Psoas muscle (tissue), 8 donors: ENCODE results near the gene CRISPLD2. TPM values are rescaled to one million over a fixed set of nuclear protein-coding genes. Genes with fewer than 3 reads are reported as not detected.

Experiments used
- ATAC-seq, 4 donors: fragments of 200-7000 bp; cut with Tn5 transposase; one replicate each; pipeline ENCODE4 v1.9.1; 2020; ENCODE audit warnings: moderate library complexity in 3 of 4, mild to moderate bottlenecking in 2 of 4
- DNase-seq, 2 donors: peaks; one replicate each; pipeline ENCODE4 v3.0.0-alpha.2; 2020
- H3K27ac ChIP-seq: fragments of 200-600 bp; one replicate; pipeline ENCODE4 v1.8.0; 2022
- H3K27me3 ChIP-seq, 3 donors: fragments of 200-600 bp in 1 of 3; one replicate each; pipeline versions ENCODE4 v1.6.1 to v1.8.0; 2013 to 2022; ENCODE audit warnings: low read length in 2 of 3, mild to moderate bottlenecking in 2 of 3, moderate library complexity in 1 of 3; ENCODE audit not compliant: insufficient read depth in 3 of 3
- H3K36me3 ChIP-seq, 2 donors: fragments of 200-600 bp in 1 of 2; one replicate each; pipeline versions ENCODE4 v1.6.1 to v1.8.0; 2013 to 2022; ENCODE audit warnings: low read depth in 1 of 2, mild to moderate bottlenecking in 1 of 2, moderate library complexity in 1 of 2; ENCODE audit not compliant: insufficient read depth in 1 of 2
- H3K4me1 ChIP-seq: fragments of 200-600 bp; one replicate; pipeline ENCODE4 v1.8.0; 2022
- H3K4me3 ChIP-seq: fragments of 200-600 bp; one replicate; pipeline ENCODE4 v1.8.0; 2022; ENCODE audit warnings: mild to moderate bottlenecking
- H3K9me3 ChIP-seq: fragments of 200-600 bp; one replicate; pipeline ENCODE4 v1.8.0; 2022
- WGBS, 3 donors: extraction: QIAGEN DNeasy Blood & Tissue Kit; methylation state at CpG; one replicate each; pipeline versions ENCODE4 v1.1.6 to v1.1.7; 2013; 5-methylcytosine and 5-hydroxymethylcytosine counted together
- intact Hi-C, 2 donors: fragments of 100-400 bp; cut with DNase I; formaldehyde crosslinking; loops; one replicate each; pipeline versions ENCODE4 v1.11.0 to v1.14.2; 2022
- polyA plus RNA-seq, 3 donors: library from polyadenylated mRNA; stranded (reverse); fragments of 200-250 nt; gene quantifications; one replicate each; pipeline ENCODE4 v1.2.3, GENCODE V29; 2013
- total RNA-seq, 4 donors: library from RNA; stranded (reverse); fragmentation: NEBNext Ultra II Directional in 2 of 4; extraction: Animal tissue kit (Norgen Biotek cat#: 25700) in 2 of 4; gene quantifications; one replicate each; pipeline versions ENCODE4 v1.2.1 to v1.2.4, GENCODE V29; 2021 to 2023
- TF ChIP-seq, protein P1 (sequence below): fragments of 200-600 bp; IDR thresholded peaks from one replicate; pipeline ENCODE4 v1.8.0; 2022; ENCODE audit warnings: antibody characterized with exemption
- donor health status: healthy with polysubstance abuse.
- donor health status: DM: no; HTN: no; CAD: no; lungs with moderate emphysema.
- donor health status: Bipolar disorder and iron deficiency.
- donor health status: healthy.
- donor health status: DM: yes; HTN: yes; CAD: no.
- donor health status: DM: no; HTN: no; CAD: no.
- donor health status: DM: no; HTN: no; CAD: no.
- donor health status: DM: yes; HTN: yes; CAD: no.

Gene CRISPLD2
- total and polyA plus RNA-seq, 7 donors: 7.1 to 28.6 (median 11.5) TPM

DNA sequence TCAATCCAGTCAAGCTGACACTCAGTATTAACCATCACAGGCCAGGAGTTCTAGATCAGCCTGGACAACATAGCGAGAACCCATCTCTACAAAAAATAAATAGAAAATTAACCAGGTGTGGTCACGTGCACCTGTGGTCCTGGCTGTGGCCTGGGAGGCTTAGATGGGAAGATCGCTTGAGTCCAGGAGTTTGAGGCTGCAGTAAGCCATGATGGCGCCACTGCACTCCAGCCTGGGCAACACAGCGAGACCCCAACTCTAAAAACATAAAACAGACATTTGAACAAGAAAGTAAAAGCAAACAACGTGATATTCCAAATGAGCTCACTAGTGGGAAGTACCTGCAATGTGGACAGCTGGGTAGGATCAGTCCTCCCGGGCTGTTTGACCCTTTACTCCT is 41.9 kb downstream of the CRISPLD2 start:
- Histone ChIP-seq H3K27me3 (peaks cover 0 to 5% (median 3%) of the 10 kb centered on the region in 3 donors), H3K4me3 (no peak overlapping the region), H3K27ac (no peak overlapping the region), H3K4me1 (no peaks in the 10 kb centered on the region), H3K9me3 (peaks cover 7% of the 10 kb centered on the region), H3K36me3 (no peaks in the 10 kb centered on the region)
- intact Hi-C loops: no loop called here
- 91 to 94% (median 93%) methylated on average over 7 of the region's 7 CpGs for WGBS, 3 donors
- ATAC-seq: no peak
- TF ChIP-seq, protein P1, sequence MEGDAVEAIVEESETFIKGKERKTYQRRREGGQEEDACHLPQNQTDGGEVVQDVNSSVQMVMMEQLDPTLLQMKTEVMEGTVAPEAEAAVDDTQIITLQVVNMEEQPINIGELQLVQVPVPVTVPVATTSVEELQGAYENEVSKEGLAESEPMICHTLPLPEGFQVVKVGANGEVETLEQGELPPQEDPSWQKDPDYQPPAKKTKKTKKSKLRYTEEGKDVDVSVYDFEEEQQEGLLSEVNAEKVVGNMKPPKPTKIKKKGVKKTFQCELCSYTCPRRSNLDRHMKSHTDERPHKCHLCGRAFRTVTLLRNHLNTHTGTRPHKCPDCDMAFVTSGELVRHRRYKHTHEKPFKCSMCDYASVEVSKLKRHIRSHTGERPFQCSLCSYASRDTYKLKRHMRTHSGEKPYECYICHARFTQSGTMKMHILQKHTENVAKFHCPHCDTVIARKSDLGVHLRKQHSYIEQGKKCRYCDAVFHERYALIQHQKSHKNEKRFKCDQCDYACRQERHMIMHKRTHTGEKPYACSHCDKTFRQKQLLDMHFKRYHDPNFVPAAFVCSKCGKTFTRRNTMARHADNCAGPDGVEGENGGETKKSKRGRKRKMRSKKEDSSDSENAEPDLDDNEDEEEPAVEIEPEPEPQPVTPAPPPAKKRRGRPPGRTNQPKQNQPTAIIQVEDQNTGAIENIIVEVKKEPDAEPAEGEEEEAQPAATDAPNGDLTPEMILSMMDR: no peak
- DNase-seq: no peak

DNA sequence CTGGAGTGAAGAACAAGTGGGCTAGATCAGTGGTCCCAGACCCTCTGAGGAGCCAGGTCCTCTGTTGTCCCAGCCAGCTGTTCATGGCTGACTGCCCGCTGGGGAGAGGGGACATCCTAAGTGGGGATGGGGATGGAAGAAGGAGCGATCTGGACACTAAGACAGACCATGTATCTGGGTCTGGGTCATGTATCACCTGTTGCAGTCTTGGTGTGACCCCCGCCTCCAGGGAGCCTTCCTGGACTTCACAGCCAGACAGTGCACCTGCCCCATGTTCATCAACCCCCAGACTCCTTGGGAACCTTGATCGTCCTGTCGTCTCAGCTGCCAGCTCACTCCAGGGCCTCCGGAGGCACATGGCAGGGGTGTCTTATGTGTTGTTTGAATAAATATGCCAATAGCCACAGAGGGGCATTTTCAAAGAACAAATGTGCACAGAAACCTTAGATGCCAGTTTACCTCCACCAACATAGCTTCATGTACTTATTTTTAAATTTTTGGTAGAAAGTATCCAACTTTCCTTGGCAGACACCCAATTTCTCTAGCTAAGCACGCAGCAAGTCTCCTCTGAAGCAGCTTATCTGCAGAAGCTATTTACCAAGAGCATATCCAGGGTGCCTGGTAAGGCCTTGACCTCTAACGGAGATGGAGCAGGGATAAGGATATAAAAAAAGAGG is 43.2 kb downstream of the CRISPLD2 start:
- Histone ChIP-seq H3K36me3 (no peaks in the 10 kb centered on the region), H3K4me1 (no peaks in the 10 kb centered on the region), H3K9me3 (peaks cover 7% of the 10 kb centered on the region), H3K27me3 (peaks cover 0 to 5% (median 3%) of the 10 kb centered on the region in 3 donors), H3K27ac (no peak overlapping the region), H3K4me3 (no peak overlapping the region)
- intact Hi-C loops: no loop called here
- 54 to 78% (median 63%) methylated on average over 8 of the region's 8 CpGs for WGBS, 3 donors
- TF ChIP-seq, protein P1: no peak
- DNase-seq (peak in 1 of 2 donors; percentile 28), ATAC-seq (no peak)

DNA sequence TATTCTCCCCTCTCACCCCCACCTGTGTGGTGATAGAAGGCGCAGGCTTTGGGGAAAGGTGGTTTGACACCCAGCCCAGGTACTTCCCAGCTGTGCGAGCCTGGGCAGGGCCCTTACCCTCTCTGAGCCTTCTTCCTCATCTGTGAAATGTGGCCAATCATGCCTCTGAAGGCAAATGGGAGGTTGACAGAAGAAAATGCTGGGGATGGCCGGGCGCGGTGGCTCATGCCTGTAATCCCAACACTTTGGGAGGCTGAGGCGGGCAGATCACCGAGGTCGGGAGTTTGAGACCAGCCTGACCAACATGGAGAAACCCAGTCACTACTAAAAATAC is 43.7 kb downstream of the CRISPLD2 start:
- ATAC-seq (no peak), DNase-seq (peak in 1 of 2 donors; percentile 40)
- peaks cover 0 to 5% (median 3%) of the 10 kb centered on the region in 3 donors for H3K27me3 ChIP-seq
- H3K9me3 ChIP-seq: peaks cover 7% of the 10 kb centered on the region
- no peak overlapping the region for H3K4me3 ChIP-seq
- H3K27ac ChIP-seq: no peak overlapping the region
- intact Hi-C loops: no loop called here
- TF ChIP-seq, protein P1: no peak
- no peaks in the 10 kb centered on the region for H3K4me1 ChIP-seq
- no peaks in the 10 kb centered on the region for H3K36me3 ChIP-seq
- 73 to 92% (median 84%) methylated on average over 8 of the region's 8 CpGs for WGBS, 3 donors

DNA sequence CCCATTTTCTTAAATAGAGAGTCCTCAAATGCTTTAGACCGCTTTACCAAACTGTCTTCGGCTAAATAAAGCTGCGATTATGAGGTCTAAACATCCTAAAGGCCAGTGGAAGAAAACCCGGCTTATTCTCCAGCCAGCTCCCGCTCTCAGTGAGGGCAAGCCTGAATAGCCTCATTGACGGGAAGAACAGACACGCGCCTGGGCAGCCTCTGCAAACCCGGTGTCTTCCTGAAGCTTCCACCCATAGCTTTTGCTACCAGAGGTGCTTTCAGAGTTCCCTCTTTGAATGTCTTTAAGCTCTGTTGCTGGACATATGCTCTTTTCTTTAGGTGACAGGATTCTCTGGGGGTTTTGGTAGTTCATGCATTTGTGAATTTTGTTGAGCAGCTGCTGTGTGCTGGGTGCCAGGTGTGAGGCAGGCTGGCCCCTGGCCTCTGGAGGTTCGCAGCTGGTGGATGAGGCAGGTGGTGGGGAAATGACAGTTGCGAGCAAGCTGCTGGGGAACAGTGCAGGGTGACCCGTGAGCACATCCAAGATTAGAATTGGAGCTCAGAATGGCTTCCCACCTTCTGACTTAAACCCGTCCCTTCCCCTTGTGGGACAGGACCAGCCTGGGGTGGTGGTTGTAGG is 44.7 kb downstream of the CRISPLD2 start:
- Histone ChIP-seq H3K27me3 (peaks cover 0 to 5% (median 3%) of the 10 kb centered on the region in 3 donors), H3K27ac (no peak overlapping the region), H3K4me3 (no peak overlapping the region), H3K4me1 (peaks cover 2% of the 10 kb centered on the region), H3K9me3 (peaks cover 6% of the 10 kb centered on the region), H3K36me3 (no peaks in the 10 kb centered on the region)
- ATAC-seq: no peak
- peak in 1 of 2 donors; percentile 32 for DNase-seq
- intact Hi-C loops: no loop called here
- 45 to 65% (median 45%) methylated on average over 13 of the region's 13 CpGs for WGBS, 3 donors
- TF ChIP-seq, protein P1: no peak
